Stimulated activated memory B cell treated with anti-CD40 and anti-IgM and Interleukin-4, amounts not matched to agents 10 μg/mL and 1 μg/mL and 100 μg/mL, for 72 hours (primary cell): ENCODE results near the gene COL4A1.

Experiments used
- ATAC-seq: fragments of 150-1000 bp; cut with Tn5 transposase; 2 replicates; pipeline ENCODE4 v1.10.0; 2021
- H3K27ac Mint-ChIP-seq: one replicate; pipeline ENCODE4 v1.8.0; 2022; ENCODE audit warnings: mild to moderate bottlenecking, mixed read lengths
- H3K27me3 Mint-ChIP-seq: one replicate; pipeline ENCODE4 v1.8.0; 2022; ENCODE audit warnings: mixed read lengths
- H3K36me3 Mint-ChIP-seq: one replicate; pipeline ENCODE4 v1.8.0; 2022; ENCODE audit warnings: mixed read lengths
- H3K4me1 Mint-ChIP-seq: one replicate; pipeline ENCODE4 v1.8.0; 2022; ENCODE audit warnings: mixed read lengths
- H3K4me3 Mint-ChIP-seq: one replicate; pipeline ENCODE4 v1.8.0; 2022; ENCODE audit warnings: mild to moderate bottlenecking, moderate library complexity, mixed read lengths
- H3K9me3 Mint-ChIP-seq: one replicate; pipeline ENCODE4 v1.8.0; 2022; ENCODE audit warnings: mixed read lengths

The COL4A1 gene

DNA sequence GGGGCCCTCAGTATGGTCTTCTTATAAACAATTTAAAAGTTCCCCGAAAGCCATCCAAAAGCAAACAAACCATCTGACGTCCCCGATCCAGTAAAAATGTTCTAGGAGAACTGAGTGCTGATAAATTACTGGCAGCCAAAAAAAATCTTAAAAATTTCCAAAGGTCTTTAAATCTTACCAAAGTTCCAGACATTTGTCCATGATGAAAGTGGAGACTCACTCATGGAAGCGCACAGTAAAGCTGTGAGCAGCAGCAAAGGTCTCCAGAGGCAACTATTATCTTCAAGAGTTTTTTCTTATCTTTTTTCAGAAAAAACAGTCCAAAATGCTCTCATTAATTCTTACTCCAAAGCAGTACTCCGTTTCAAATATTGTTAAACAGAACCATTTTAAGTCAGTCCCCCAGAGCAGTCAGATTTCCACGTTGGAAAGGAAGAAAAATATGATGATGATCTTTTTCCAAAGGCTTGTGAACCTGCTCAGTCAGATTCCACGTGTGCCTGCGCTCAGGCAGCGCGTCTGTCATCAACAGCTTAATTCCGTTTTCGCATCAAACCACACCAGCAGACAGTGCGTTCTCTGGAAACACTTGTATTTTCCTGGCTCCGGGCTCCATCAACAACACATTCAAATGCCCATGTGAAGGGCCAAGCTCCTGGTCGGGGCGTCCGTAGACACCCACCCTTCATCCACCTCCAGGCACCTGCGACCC, 85.4 kb downstream of the COL4A1 start:
- Mint-ChIP-seq H3K4me3 (no peak overlapping the region), H3K27me3 (no peaks in the 10 kb centered on the region), H3K9me3 (no peaks in the 10 kb centered on the region), H3K4me1 (no peaks in the 10 kb centered on the region), H3K36me3 (no peaks in the 10 kb centered on the region), H3K27ac (no peak overlapping the region)
- no peak for ATAC-seq

DNA sequence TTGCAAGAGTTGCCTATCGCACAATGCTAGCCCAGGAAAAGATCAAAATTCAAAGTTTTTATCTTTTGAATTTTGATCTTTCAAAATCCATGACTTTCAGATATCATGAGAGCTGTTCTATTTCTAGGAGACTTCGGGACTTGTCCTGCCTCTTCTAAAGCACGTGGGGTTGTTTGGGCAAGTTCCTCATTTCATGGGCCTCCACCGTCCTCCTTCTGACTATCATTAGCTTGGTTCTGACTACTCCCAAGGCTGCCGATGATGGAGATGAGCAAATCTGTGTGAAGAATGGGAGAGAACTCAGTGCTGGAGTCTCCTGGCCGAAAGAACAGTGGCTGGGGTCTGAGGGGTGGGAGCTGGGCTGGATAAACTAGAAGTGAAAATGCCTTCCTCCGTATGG, 86.5 kb downstream of the COL4A1 start:
- Mint-ChIP-seq H3K27me3 (no peaks in the 10 kb centered on the region), H3K4me1 (no peaks in the 10 kb centered on the region), H3K4me3 (no peak overlapping the region), H3K9me3 (no peaks in the 10 kb centered on the region), H3K36me3 (no peaks in the 10 kb centered on the region), H3K27ac (no peak overlapping the region)
- ATAC-seq = no peak

DNA sequence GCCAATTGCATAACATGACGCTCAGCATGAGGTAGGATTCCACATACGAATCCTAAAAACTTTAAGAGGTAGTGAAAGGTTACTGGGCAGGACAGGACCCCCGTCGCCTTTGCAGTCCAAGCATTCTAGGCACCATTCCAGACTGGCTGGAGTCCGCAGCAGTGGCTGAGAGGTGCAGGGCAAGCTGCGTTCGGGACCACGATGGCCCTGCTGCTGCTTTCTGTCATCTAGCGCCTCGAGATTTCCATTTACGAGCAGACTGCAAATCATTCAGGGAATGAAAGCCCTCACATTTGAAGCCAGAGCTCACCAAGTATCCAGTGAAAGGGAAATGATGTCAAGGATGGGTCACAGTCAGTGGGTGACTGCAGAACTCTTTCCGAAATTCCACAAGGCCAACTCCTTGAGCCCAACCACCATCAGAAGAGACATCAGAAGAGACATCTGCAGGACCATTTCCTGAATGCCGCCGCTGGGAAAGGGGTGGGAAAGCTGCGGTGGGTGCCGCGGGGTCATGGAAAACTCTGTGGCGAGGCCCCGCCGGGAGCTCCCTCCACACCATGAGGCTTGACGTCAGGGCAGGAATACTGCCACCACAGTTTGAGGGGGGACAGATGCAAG, 88.3 kb downstream of the COL4A1 start:
- H3K4me1 Mint-ChIP-seq = no peaks in the 10 kb centered on the region
- no peak overlapping the region for H3K4me3 Mint-ChIP-seq
- ATAC-seq = no peak
- no peak overlapping the region for H3K27ac Mint-ChIP-seq
- H3K27me3 Mint-ChIP-seq = no peaks in the 10 kb centered on the region
- no peaks in the 10 kb centered on the region for H3K9me3 Mint-ChIP-seq
- no peaks in the 10 kb centered on the region for H3K36me3 Mint-ChIP-seq

DNA sequence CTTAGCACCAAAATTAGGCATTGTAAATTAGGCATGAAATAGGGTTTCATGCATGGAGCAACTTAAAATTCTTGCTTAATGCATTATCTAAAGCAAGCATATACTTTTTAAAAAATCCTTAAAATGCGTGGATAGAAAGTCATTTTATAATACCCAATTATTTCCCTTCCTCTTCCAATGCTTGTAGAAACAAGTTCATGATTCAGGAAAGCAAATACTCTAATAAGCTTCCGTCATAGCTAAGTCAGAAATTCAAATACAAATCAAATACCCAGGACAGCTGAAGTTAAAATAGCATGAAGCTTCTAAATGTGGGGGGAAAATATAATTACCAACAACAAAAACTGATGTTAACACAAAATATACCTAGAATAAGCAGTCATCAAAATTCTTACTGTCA, 89.1 kb downstream of the COL4A1 start:
- no peak for ATAC-seq
- Mint-ChIP-seq H3K27ac (no peak overlapping the region), H3K9me3 (no peaks in the 10 kb centered on the region), H3K36me3 (no peaks in the 10 kb centered on the region), H3K27me3 (peaks cover under 1% of the 10 kb centered on the region), H3K4me3 (no peak overlapping the region), H3K4me1 (no peaks in the 10 kb centered on the region)

- ATAC-seq = no peak
- H3K36me3 Mint-ChIP-seq = no peaks in the 10 kb centered on the region
- H3K4me1 Mint-ChIP-seq = no peaks in the 10 kb centered on the region
- no peaks in the 10 kb centered on the region for H3K9me3 Mint-ChIP-seq
- no peak overlapping the region for H3K27ac Mint-ChIP-seq
- peaks cover 8% of the 10 kb centered on the region for H3K27me3 Mint-ChIP-seq
- H3K4me3 Mint-ChIP-seq = no peak overlapping the region
These were observed 89.9 kb downstream of the COL4A1 start for GRCh38 chr13:110217085-110217484.

GRCh38 chr13:110216398-110217041, 90.4 kb downstream of the COL4A1 start:
- Mint-ChIP-seq H3K9me3 (no peaks in the 10 kb centered on the region), H3K36me3 (no peaks in the 10 kb centered on the region), H3K27ac (no peak overlapping the region), H3K4me1 (no peaks in the 10 kb centered on the region), H3K27me3 (peaks cover 9% of the 10 kb centered on the region), H3K4me3 (no peak overlapping the region)
- ATAC-seq = no peak

DNA sequence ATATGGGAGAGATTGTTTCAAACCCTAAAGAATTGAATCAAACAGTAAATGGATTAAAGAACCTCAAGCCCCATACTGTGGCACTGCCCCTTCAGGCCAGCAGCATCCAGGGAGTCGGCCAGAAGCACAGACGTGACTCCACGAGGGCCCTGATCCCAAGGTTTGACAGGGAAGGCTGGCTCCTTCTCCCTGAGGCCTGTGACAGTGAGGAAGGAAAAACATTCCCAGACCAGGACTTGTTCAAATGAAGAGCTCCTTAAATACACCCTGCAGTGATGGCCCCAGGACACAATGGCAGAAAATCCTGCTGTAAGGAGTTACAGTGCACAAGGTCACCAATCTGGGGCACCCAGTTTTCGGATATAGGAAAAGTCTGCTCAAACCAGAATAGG, 91.0 kb downstream of the COL4A1 start:
- peaks cover 9% of the 10 kb centered on the region for H3K27me3 Mint-ChIP-seq
- no peaks in the 10 kb centered on the region for H3K9me3 Mint-ChIP-seq
- no peaks in the 10 kb centered on the region for H3K36me3 Mint-ChIP-seq
- H3K4me1 Mint-ChIP-seq = no peaks in the 10 kb centered on the region
- H3K27ac Mint-ChIP-seq = no peak overlapping the region
- no peak overlapping the region for H3K4me3 Mint-ChIP-seq
- ATAC-seq = no peak

DNA sequence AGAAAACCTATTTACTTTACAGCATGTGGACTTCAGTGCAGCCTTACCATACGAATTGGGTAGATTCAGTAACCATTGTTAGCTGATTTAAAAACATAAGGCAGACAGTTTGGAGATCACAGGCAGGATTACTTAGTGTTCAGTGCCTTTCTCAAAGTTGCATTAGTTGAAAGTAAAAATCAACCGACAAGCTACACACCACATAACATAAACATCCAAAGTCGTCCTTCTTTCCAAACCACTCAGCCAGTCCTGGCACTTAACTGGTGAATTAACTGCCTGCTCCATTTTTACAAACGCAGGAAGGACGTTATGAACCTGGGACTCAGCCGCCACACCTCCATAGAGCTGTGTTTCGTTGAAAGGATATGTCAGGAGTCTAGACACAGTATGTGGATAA, 91.4 kb downstream of the COL4A1 start:
- H3K27me3 Mint-ChIP-seq = peaks cover 9% of the 10 kb centered on the region
- H3K9me3 Mint-ChIP-seq = no peaks in the 10 kb centered on the region
- no peaks in the 10 kb centered on the region for H3K4me1 Mint-ChIP-seq
- H3K36me3 Mint-ChIP-seq = no peaks in the 10 kb centered on the region
- H3K27ac Mint-ChIP-seq = no peak overlapping the region
- ATAC-seq = no peak
- no peak overlapping the region for H3K4me3 Mint-ChIP-seq

DNA sequence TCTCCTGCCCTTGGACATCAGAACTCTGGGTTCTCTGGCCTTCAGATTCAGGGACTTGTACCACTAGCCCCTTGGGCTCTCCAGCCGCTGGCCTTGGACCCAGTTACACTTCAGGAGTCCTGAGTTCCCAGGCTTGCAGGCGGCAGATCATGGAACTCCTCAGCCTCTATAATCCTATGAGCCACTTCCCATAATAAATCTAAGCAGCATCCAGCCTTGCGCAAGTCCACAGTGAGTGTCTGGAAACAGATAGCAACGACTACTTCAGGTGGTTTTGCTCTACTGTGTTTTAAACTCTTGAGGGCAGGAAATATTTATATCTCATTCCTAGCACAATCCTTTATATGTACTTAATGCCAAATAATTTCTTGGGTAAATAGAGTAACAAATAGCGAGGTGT, 92.3 kb downstream of the COL4A1 start:
- no peak overlapping the region for H3K27ac Mint-ChIP-seq
- no peak for ATAC-seq
- H3K4me3 Mint-ChIP-seq = no peak overlapping the region
- peaks cover 9% of the 10 kb centered on the region for H3K27me3 Mint-ChIP-seq
- no peaks in the 10 kb centered on the region for H3K9me3 Mint-ChIP-seq
- no peaks in the 10 kb centered on the region for H3K4me1 Mint-ChIP-seq
- H3K36me3 Mint-ChIP-seq = no peaks in the 10 kb centered on the region

DNA sequence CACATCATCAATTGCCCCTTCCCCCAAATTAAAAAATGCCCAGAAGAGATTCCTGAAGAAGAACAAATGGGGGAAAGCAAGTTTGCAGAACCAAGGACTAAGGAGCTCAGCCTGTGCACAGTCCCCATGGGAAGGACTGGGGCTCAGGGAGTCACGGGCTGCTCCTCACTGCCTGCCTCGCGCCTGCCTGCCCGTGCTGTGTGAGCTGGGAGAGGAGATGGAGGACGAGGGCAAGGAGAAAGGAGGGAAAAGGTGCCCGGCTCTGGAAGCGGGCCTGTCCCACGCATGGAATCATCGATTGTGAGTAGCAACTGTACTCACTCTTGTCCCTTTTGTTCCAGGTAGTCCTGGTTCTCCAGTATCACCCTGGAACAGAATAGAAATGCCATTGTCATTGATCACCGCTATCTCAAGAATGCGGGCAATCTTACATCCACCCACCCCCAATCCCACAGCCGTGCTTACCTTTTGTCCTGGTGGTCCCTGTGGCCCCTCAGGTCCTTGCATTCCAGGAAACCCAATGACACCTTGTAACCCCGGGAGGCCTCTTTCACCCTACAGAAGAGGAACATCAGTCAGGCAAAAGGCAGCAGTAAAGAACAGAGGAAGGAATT, 93.4 kb downstream of the COL4A1 start:
- no peaks in the 10 kb centered on the region for H3K36me3 Mint-ChIP-seq
- no peaks in the 10 kb centered on the region for H3K9me3 Mint-ChIP-seq

GRCh38 chr13:110212529-110212928, 94.4 kb downstream of the COL4A1 start:
- Mint-ChIP-seq H3K27me3 (peaks cover 9% of the 10 kb centered on the region), H3K4me3 (no peak overlapping the region), H3K36me3 (no peaks in the 10 kb centered on the region), H3K9me3 (no peaks in the 10 kb centered on the region), H3K4me1 (no peaks in the 10 kb centered on the region), H3K27ac (no peak overlapping the region)
- no peak for ATAC-seq

More for the DNA sequence above, 93.4 kb downstream of the COL4A1 start:
- H3K4me3 Mint-ChIP-seq = no peak overlapping the region
- peaks cover 9% of the 10 kb centered on the region for H3K27me3 Mint-ChIP-seq
- no peaks in the 10 kb centered on the region for H3K4me1 Mint-ChIP-seq
- no peak overlapping the region for H3K27ac Mint-ChIP-seq
- no peak for ATAC-seq

- no peak overlapping the region for H3K4me3 Mint-ChIP-seq
- no peak for ATAC-seq
- no peaks in the 10 kb centered on the region for H3K4me1 Mint-ChIP-seq
- H3K36me3 Mint-ChIP-seq = no peaks in the 10 kb centered on the region
- no peak overlapping the region for H3K27ac Mint-ChIP-seq
- no peaks in the 10 kb centered on the region for H3K9me3 Mint-ChIP-seq
- H3K27me3 Mint-ChIP-seq = peaks cover 9% of the 10 kb centered on the region
These were observed 95.2 kb downstream of the COL4A1 start for GRCh38 chr13:110211735-110212134.

DNA sequence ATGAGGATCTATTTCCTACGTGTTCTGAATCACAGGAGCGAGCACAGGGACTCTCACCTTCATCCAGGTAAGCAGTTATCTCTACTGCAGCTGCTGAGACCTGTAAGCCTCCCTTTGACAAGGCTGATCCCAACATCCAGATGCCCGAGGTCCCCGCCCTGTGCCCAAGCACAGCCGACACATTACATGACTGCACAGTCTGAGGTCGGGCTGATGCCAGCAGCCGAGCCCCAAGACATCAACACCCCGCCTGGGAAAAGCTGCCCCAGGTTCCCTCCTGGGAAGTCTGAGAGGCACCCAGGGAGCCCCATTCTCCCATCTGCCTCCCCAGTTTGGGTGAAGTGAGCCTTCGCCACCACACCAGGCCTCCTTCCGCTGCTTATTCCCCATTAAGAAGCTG, 95.9 kb downstream of the COL4A1 start:
- H3K4me1 Mint-ChIP-seq = no peaks in the 10 kb centered on the region
- H3K36me3 Mint-ChIP-seq = no peaks in the 10 kb centered on the region
- H3K27me3 Mint-ChIP-seq = peaks cover 9% of the 10 kb centered on the region
- H3K4me3 Mint-ChIP-seq = no peak overlapping the region
- H3K9me3 Mint-ChIP-seq = no peaks in the 10 kb centered on the region
- H3K27ac Mint-ChIP-seq = no peak overlapping the region
- ATAC-seq = no peak

DNA sequence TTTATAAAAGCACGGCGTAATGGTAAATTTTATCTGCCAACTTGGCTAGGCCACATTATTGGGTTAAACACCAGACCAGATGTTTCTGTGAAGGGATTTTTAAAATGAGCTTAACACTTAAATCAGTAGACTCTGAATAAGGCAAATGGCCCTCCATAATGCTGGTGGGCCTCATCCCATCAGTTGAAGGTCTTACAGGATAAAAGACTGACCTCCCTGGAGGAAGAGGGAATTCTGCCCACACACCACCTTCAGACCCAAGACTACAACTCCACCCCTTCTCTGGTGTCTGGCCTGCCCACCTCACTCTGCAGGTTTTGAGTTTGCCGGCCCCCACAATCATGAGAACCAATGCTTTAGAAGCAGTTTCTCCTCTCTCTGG, 96.4 kb downstream of the COL4A1 start:
- Mint-ChIP-seq H3K9me3 (no peaks in the 10 kb centered on the region), H3K4me3 (no peak overlapping the region), H3K27ac (no peak overlapping the region), H3K4me1 (no peaks in the 10 kb centered on the region), H3K36me3 (no peaks in the 10 kb centered on the region), H3K27me3 (peaks cover 9% of the 10 kb centered on the region)
- ATAC-seq = no peak

GRCh38 chr13:110209950-110210603, 96.9 kb downstream of the COL4A1 start:
- no peak for ATAC-seq
- no peak overlapping the region for H3K27ac Mint-ChIP-seq
- no peaks in the 10 kb centered on the region for H3K36me3 Mint-ChIP-seq
- H3K4me1 Mint-ChIP-seq = no peaks in the 10 kb centered on the region
- H3K4me3 Mint-ChIP-seq = no peak overlapping the region
- peaks cover 9% of the 10 kb centered on the region for H3K27me3 Mint-ChIP-seq
- no peaks in the 10 kb centered on the region for H3K9me3 Mint-ChIP-seq
